Skeletal muscle tissue (tissue), 4 donors: ENCODE data around the gene KLHL18. TPM values are rescaled to one million over a fixed set of nuclear protein-coding genes. Genes with fewer than 3 reads are reported as not detected.
"Not testable (repeated sequence)": the region's sequence is repeated elsewhere in the genome, so short reads cannot be mapped to it uniquely, and the experiment has no call there.

Experiments used
- H3K27ac ChIP-seq: one replicate; pipeline ENCODE4 v1.7.0; 2013; ENCODE audit warnings: mild to moderate bottlenecking, low read depth, low read length, inconsistent platforms
- H3K27me3 ChIP-seq, 3 donors: one replicate each; pipeline ENCODE4 v1.7.0; 2013; ENCODE audit warnings: low read length in 3 of 3; ENCODE audit not compliant: control insufficient read depth in 3 of 3, insufficient read depth in 3 of 3
- H3K36me3 ChIP-seq, 3 donors: one replicate each; pipeline ENCODE4 v1.7.0; 2013; ENCODE audit warnings: low read length in 3 of 3; ENCODE audit not compliant: control insufficient read depth in 3 of 3, insufficient read depth in 3 of 3
- H3K4me1 ChIP-seq, 3 donors: one replicate each; pipeline ENCODE4 v1.7.0; 2013; ENCODE audit warnings: low read length in 3 of 3, mild to moderate bottlenecking in 3 of 3; ENCODE audit not compliant: control insufficient read depth in 3 of 3, insufficient read depth in 3 of 3
- H3K4me3 ChIP-seq, 3 donors: one replicate each; pipeline ENCODE4 v1.7.0; 2013; ENCODE audit warnings: low read length in 3 of 3
- H3K9ac ChIP-seq, 3 donors: one replicate each; pipeline ENCODE4 v1.7.0; 2013; ENCODE audit warnings: low read length in 3 of 3, mild to moderate bottlenecking in 3 of 3, moderate library complexity in 2 of 3, low read depth in 1 of 3
- H3K9me3 ChIP-seq, 3 donors: one replicate each; pipeline ENCODE4 v1.7.0; 2013; ENCODE audit warnings: low read length in 3 of 3; ENCODE audit not compliant: control insufficient read depth in 3 of 3
- total RNA-seq: library from RNA; depleted of rRNA; stranded (reverse); fragments of >200 nt; gene quantifications from one replicate; pipeline ENCODE4 v1.2.3, GENCODE V29; 2014
- donor health status: Osteomylitis.

Gene KLHL18
- total RNA-seq, 1 donor from 2014 or later = 11.5 TPM

- H3K36me3 ChIP-seq = no peaks in the 10 kb centered on the region
- peak overlapping the region in 2 of 3 donors; percentile 33 to 40 for H3K9ac ChIP-seq
- no peak overlapping the region for H3K27ac ChIP-seq
- H3K4me3 ChIP-seq = no peak overlapping the region
- H3K27me3 ChIP-seq = no peaks in the 10 kb centered on the region
- peaks cover 7 to 14% (median 11%) of the 10 kb centered on the region in 3 donors for H3K4me1 ChIP-seq
- H3K9me3 ChIP-seq = no peaks in the 10 kb centered on the region
Observed at GRCh38 chr3:47251689-47252088, 31.1 kb upstream of the KLHL18 start.

GRCh38 chr3:47256331-47256730 lies 26.4 kb upstream of the KLHL18 start:
- not testable (repeated sequence) for H3K4me3 ChIP-seq, H3K4me1 ChIP-seq, H3K9me3 ChIP-seq, H3K9ac ChIP-seq, H3K27ac ChIP-seq, H3K27me3 ChIP-seq, H3K36me3 ChIP-seq

- Histone ChIP-seq H3K27ac (no peak overlapping the region), H3K4me1 (no peaks in the 10 kb centered on the region), H3K27me3 (no peaks in the 10 kb centered on the region), H3K9ac (no peak overlapping the region), H3K4me3 (no peak overlapping the region), H3K36me3 (no peaks in the 10 kb centered on the region), H3K9me3 (no peaks in the 10 kb centered on the region)
Observed at GRCh38 chr3:47259114-47259513, 23.6 kb upstream of the KLHL18 start.

- no peaks in the 10 kb centered on the region for H3K9me3 ChIP-seq
- no peak overlapping the region for H3K4me3 ChIP-seq
- no peak overlapping the region for H3K27ac ChIP-seq
- H3K4me1 ChIP-seq = peaks cover 4 to 7% (median 4%) of the 10 kb centered on the region in 3 donors
- no peaks in the 10 kb centered on the region for H3K36me3 ChIP-seq
- no peak overlapping the region for H3K9ac ChIP-seq
- no peaks in the 10 kb centered on the region for H3K27me3 ChIP-seq
Observed at GRCh38 chr3:47260605-47261004, 22.1 kb upstream of the KLHL18 start.

GRCh38 chr3:47261301-47261700 lies 21.4 kb upstream of the KLHL18 start:
- Histone ChIP-seq H3K9me3 (no peaks in the 10 kb centered on the region), H3K9ac (no peak overlapping the region), H3K36me3 (no peaks in the 10 kb centered on the region), H3K4me3 (no peak overlapping the region), H3K4me1 (peaks cover 6 to 11% (median 8%) of the 10 kb centered on the region in 3 donors), H3K27me3 (no peaks in the 10 kb centered on the region), H3K27ac (no peak overlapping the region)

- no peaks in the 10 kb centered on the region for H3K9me3 ChIP-seq
- no peak overlapping the region for H3K9ac ChIP-seq
- H3K27ac ChIP-seq = peak overlapping the region; percentile 56
- no peaks in the 10 kb centered on the region for H3K36me3 ChIP-seq
- H3K4me3 ChIP-seq = no peak overlapping the region
- H3K27me3 ChIP-seq = no peaks in the 10 kb centered on the region
- H3K4me1 ChIP-seq = peaks cover 14 to 21% (median 16%) of the 10 kb centered on the region in 3 donors
Observed at GRCh38 chr3:47265008-47265407, 17.7 kb upstream of the KLHL18 start.

- Histone ChIP-seq H3K27ac (peak overlapping the region; percentile 56), H3K27me3 (no peaks in the 10 kb centered on the region), H3K4me3 (peak overlapping the region in 1 of 3 donors; percentile 1), H3K9me3 (no peaks in the 10 kb centered on the region), H3K36me3 (no peaks in the 10 kb centered on the region), H3K4me1 (peaks cover 14 to 21% (median 16%) of the 10 kb centered on the region in 3 donors), H3K9ac (no peak overlapping the region)
Observed at GRCh38 chr3:47265725-47266428, 16.9 kb upstream of the KLHL18 start.

- Histone ChIP-seq H3K36me3 (no peaks in the 10 kb centered on the region), H3K9me3 (no peaks in the 10 kb centered on the region), H3K4me1 (peaks cover 14 to 21% (median 16%) of the 10 kb centered on the region in 3 donors), H3K27ac (peak overlapping the region; percentile 56), H3K9ac (peak overlapping the region in 2 of 3 donors; percentile 20 to 30), H3K27me3 (no peaks in the 10 kb centered on the region), H3K4me3 (no peak overlapping the region)
Observed at GRCh38 chr3:47266709-47267489, 15.8 kb upstream of the KLHL18 start.

GRCh38 chr3:47267490-47267824 lies 15.3 kb upstream of the KLHL18 start:
- H3K4me3 ChIP-seq = no peak overlapping the region
- H3K4me1 ChIP-seq = peaks cover 14 to 21% (median 16%) of the 10 kb centered on the region in 3 donors
- H3K9me3 ChIP-seq = no peaks in the 10 kb centered on the region
- H3K27ac ChIP-seq = peak overlapping the region; percentile 56
- no peaks in the 10 kb centered on the region for H3K27me3 ChIP-seq
- no peak overlapping the region for H3K9ac ChIP-seq
- H3K36me3 ChIP-seq = no peaks in the 10 kb centered on the region

GRCh38 chr3:47270526-47270925 lies 12.2 kb upstream of the KLHL18 start:
- peaks cover 10 to 15% (median 13%) of the 10 kb centered on the region in 3 donors for H3K4me1 ChIP-seq
- H3K4me3 ChIP-seq = no peak overlapping the region
- H3K27me3 ChIP-seq = no peaks in the 10 kb centered on the region
- H3K27ac ChIP-seq = no peak overlapping the region
- no peak overlapping the region for H3K9ac ChIP-seq
- H3K36me3 ChIP-seq = no peaks in the 10 kb centered on the region
- H3K9me3 ChIP-seq = no peaks in the 10 kb centered on the region
